ENCODE data around the gene SAMM50. TPM values are rescaled to one million over a fixed set of nuclear protein-coding genes. Genes with fewer than 3 reads are reported as not detected.

SAMM50 gene
- total RNA-seq, 3 donors from 2014 or later = 37.7 to 52.0 (median 48.0) TPM

GRCh38 chr22:44024288-44024921, 69.2 kb downstream of the SAMM50 start, which contains the start of gene PARVB:
TSS of gene PARVB (plus strand) at chr22:44024302. CDS start at chr22:44024340, 38 bp downstream.
- intact Hi-C loops (cut with DNase I, micrococcal nuclease) = no loop called here
- Histone ChIP-seq H3K36me3 (ENCODE audit: low read depth) (no peaks in the 10 kb centered on the region), H3K9me3 (no peaks in the 10 kb centered on the region), H3K4me1 (ENCODE audit: low read depth) (no peaks in the 10 kb centered on the region), H3K4me3 (no peak within 1 kb of the TSS)
- DNase-seq = peak; percentile 15 to 65 (median 50)
- TF ChIP-seq, protein P1, sequence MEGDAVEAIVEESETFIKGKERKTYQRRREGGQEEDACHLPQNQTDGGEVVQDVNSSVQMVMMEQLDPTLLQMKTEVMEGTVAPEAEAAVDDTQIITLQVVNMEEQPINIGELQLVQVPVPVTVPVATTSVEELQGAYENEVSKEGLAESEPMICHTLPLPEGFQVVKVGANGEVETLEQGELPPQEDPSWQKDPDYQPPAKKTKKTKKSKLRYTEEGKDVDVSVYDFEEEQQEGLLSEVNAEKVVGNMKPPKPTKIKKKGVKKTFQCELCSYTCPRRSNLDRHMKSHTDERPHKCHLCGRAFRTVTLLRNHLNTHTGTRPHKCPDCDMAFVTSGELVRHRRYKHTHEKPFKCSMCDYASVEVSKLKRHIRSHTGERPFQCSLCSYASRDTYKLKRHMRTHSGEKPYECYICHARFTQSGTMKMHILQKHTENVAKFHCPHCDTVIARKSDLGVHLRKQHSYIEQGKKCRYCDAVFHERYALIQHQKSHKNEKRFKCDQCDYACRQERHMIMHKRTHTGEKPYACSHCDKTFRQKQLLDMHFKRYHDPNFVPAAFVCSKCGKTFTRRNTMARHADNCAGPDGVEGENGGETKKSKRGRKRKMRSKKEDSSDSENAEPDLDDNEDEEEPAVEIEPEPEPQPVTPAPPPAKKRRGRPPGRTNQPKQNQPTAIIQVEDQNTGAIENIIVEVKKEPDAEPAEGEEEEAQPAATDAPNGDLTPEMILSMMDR (IDR thresholded peaks at IDR 0.05) = no peak
- ATAC-seq = peak; percentile 20

GRCh38 chr22:44025171-44026065, 70.2 kb downstream of the SAMM50 start:
- peak; percentile 53 for ATAC-seq
- Histone ChIP-seq H3K36me3 (ENCODE audit: low read depth) (no peaks in the 10 kb centered on the region), H3K4me1 (ENCODE audit: low read depth) (no peaks in the 10 kb centered on the region), H3K4me3 (no peak overlapping the region), H3K9me3 (no peaks in the 10 kb centered on the region)
- intact Hi-C loops (cut with DNase I, micrococcal nuclease) = no loop called here
- TF ChIP-seq, protein P1 (IDR thresholded peaks at IDR 0.05) = no peak
- DNase-seq = peak; percentile 47 to 72 (median 61)

DNA sequence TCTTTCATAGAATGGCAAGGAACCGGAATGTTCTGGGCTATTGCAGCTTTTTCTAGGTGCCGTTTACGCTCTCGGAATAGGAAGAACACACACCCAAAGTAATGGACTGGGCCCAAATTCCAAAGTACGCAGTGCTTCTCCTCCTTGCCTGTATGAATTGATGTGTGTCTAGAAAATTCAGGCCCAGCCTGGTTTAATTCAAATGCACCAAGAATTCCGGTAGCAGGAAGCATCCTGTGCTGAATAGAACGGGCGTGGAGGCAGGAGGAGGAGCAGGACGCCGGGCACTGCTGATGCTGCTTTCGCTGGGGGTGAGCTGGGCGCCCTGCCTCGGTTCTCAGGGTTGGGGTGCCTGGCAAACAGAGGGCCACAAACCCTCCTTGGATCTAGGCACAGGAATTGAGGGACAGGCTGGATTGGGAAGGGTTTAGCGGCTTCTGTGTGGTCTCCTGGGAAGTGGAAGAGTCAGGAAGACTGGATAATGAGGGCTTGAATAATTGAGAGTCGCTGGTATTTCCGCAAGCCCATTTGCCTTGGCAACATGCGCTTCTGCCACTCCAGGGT, 70.9 kb downstream of the SAMM50 start:
- H3K4me3 ChIP-seq = no peak overlapping the region
- no peak for ATAC-seq
- H3K4me1 ChIP-seq (ENCODE audit: low read depth) = no peaks in the 10 kb centered on the region
- no peaks in the 10 kb centered on the region for H3K9me3 ChIP-seq
- TF ChIP-seq, protein P1 (IDR thresholded peaks at IDR 0.05) = no peak
- no peaks in the 10 kb centered on the region for H3K36me3 ChIP-seq (ENCODE audit: low read depth)
- DNase-seq = no peak
- intact Hi-C loops (cut with DNase I, micrococcal nuclease) = no loop called here

GRCh38 chr22:44026630-44027511, 71.6 kb downstream of the SAMM50 start:
- Histone ChIP-seq H3K4me3 (no peak overlapping the region), H3K9me3 (no peaks in the 10 kb centered on the region), H3K36me3 (ENCODE audit: low read depth) (no peaks in the 10 kb centered on the region), H3K4me1 (ENCODE audit: low read depth) (no peaks in the 10 kb centered on the region)
- ATAC-seq (peak; percentile 73), DNase-seq (peak; percentile 69 to 88 (median 76))
- TF ChIP-seq, protein P1 (IDR thresholded peaks at IDR 0.05) = no peak
- intact Hi-C loops (cut with DNase I, micrococcal nuclease) = no loop called here

GRCh38 chr22:44028091-44028490, 72.8 kb downstream of the SAMM50 start:
- Histone ChIP-seq H3K9me3 (no peaks in the 10 kb centered on the region), H3K4me3 (no peak overlapping the region), H3K36me3 (ENCODE audit: low read depth) (no peaks in the 10 kb centered on the region), H3K4me1 (ENCODE audit: low read depth) (no peaks in the 10 kb centered on the region)
- intact Hi-C loops (cut with DNase I, micrococcal nuclease) = no loop called here
- DNase-seq (no peak), ATAC-seq (no peak)
- TF ChIP-seq, protein P1 (IDR thresholded peaks at IDR 0.05) = no peak

Measured in mucosa of descending colon (tissue), 3 donors.